Trophoblast cell (in vitro differentiated cells and primary cell): ENCODE data around the gene MALRD1.
A peak's percentile ranks its signal among the peaks of the same experiment; 100 is the strongest.

Experiments used
- DNase-seq, 2 donors: peaks; one replicate each; pipeline ENCODE4 v3.0.0-alpha.2; 2016
- H2AFZ ChIP-seq: 2 replicates; pipeline ENCODE4 v1.6.1; 2013; ENCODE audit warnings: low read length, moderate library complexity, mild to moderate bottlenecking; ENCODE audit not compliant: insufficient read depth, poor library complexity
- H2AK5ac ChIP-seq: 2 replicates; pipeline ENCODE4 v1.6.1; 2013; ENCODE audit warnings: mild to moderate bottlenecking, low read length
- H2BK120ac ChIP-seq: 2 replicates; pipeline ENCODE4 v1.6.1; 2013; ENCODE audit warnings: low read length, mild to moderate bottlenecking, moderate library complexity; ENCODE audit not compliant: insufficient read depth, poor library complexity
- H2BK12ac ChIP-seq: 2 replicates; pipeline ENCODE4 v1.6.1; 2013; ENCODE audit warnings: mild to moderate bottlenecking, low read length, moderate library complexity
- H2BK5ac ChIP-seq: 2 replicates; pipeline ENCODE4 v1.6.1; 2013; ENCODE audit warnings: low read length, low read depth, moderate library complexity, mild to moderate bottlenecking; ENCODE audit not compliant: poor library complexity
- H3K14ac ChIP-seq: 2 replicates; pipeline ENCODE4 v1.6.1; 2013; ENCODE audit warnings: mild to moderate bottlenecking, low read length
- H3K18ac ChIP-seq: 2 replicates; pipeline ENCODE4 v1.6.1; 2013; ENCODE audit warnings: mild to moderate bottlenecking, low read length
- H3K23ac ChIP-seq: 2 replicates; pipeline ENCODE4 v1.6.1; 2013; ENCODE audit warnings: low read length
- H3K27ac ChIP-seq: 2 replicates; pipeline ENCODE4 v1.5.1; 2013; ENCODE audit warnings: low read depth, mild to moderate bottlenecking, inconsistent platforms, low read length, moderate library complexity
- H3K27me3 ChIP-seq: 2 replicates; pipeline ENCODE4 v1.6.1; 2013; ENCODE audit warnings: inconsistent platforms, mild to moderate bottlenecking, low read length, moderate library complexity; ENCODE audit not compliant: insufficient read depth
- H3K36me3 ChIP-seq, 2 experiments: 1 replicate in 1 of 2; 2 replicates in 1 of 2; pipeline ENCODE4 v1.6.1; 2013; ENCODE audit warnings: low read length in 2 of 2, mild to moderate bottlenecking in 2 of 2, moderate library complexity in 1 of 2; ENCODE audit not compliant: insufficient read depth in 2 of 2, control insufficient read depth in 1 of 2
- H3K4ac ChIP-seq: 2 replicates; pipeline ENCODE4 v1.6.1; 2013; ENCODE audit warnings: low read depth, mild to moderate bottlenecking, low read length, moderate library complexity
- H3K4me1 ChIP-seq, 2 experiments: 1 replicate in 1 of 2; 2 replicates in 1 of 2; pipeline ENCODE4 v1.6.1; 2013; ENCODE audit warnings: low read length in 2 of 2, mild to moderate bottlenecking in 2 of 2, moderate library complexity in 1 of 2; ENCODE audit not compliant: insufficient read depth in 2 of 2, control insufficient read depth in 1 of 2
- H3K4me2 ChIP-seq: 2 replicates; pipeline ENCODE4 v1.6.1; 2013; ENCODE audit warnings: inconsistent platforms, mild to moderate bottlenecking, low read length, moderate library complexity
- H3K4me3 ChIP-seq: 2 replicates; pipeline ENCODE4 v1.5.1; 2013; ENCODE audit warnings: mild to moderate bottlenecking, low read depth, low read length, inconsistent platforms
- H3K79me1 ChIP-seq: one replicate; pipeline ENCODE4 v1.6.1; 2013; ENCODE audit warnings: low read length
- H3K79me2 ChIP-seq: 2 replicates; pipeline ENCODE4 v1.6.1; 2013; ENCODE audit warnings: low read length, mild to moderate bottlenecking; ENCODE audit not compliant: control insufficient read depth, insufficient read depth, poor library complexity
- H3K9ac ChIP-seq: 2 replicates; pipeline ENCODE4 v1.6.1; 2013; ENCODE audit warnings: mild to moderate bottlenecking, low read length
- H3K9me3 ChIP-seq: 2 replicates; pipeline ENCODE4 v1.6.1; 2013; ENCODE audit warnings: low read depth, mild to moderate bottlenecking, control low read depth, inconsistent platforms, low read length; ENCODE audit not compliant: insufficient read depth
- H4K12ac ChIP-seq: 2 replicates; pipeline ENCODE4 v1.6.1; 2013; ENCODE audit warnings: low read depth, mild to moderate bottlenecking, low read length, moderate library complexity
- H4K8ac ChIP-seq: 2 replicates; pipeline ENCODE4 v1.6.1; 2013; ENCODE audit warnings: low read depth, mild to moderate bottlenecking, low read length, moderate library complexity
- H4K91ac ChIP-seq: one replicate; pipeline ENCODE4 v1.6.1; 2013; ENCODE audit warnings: low read depth, mild to moderate bottlenecking, low read length, moderate library complexity
- WGBS: extraction: QIAGEN DNeasy Blood & Tissue Kit; methylation state at CpG from one replicate; pipeline ENCODE4 v1.1.7; 2013; ENCODE audit warnings: missing lambda C conversion rate; ENCODE audit not compliant: insufficient read length, insufficient coverage; ENCODE audit errors: extremely low coverage; 5-methylcytosine and 5-hydroxymethylcytosine counted together

The MALRD1 gene

GRCh38 chr10:19493917-19494316 is 445.3 kb downstream of the MALRD1 start:
- no CpG with 5 or more reads among the region's 3 CpGs for WGBS
- H2BK5ac ChIP-seq: no peak overlapping the region
- no peak overlapping the region for H4K8ac ChIP-seq
- H3K23ac ChIP-seq: no peak overlapping the region
- DNase-seq: no peak
- no peak overlapping the region for H3K14ac ChIP-seq
- no peak overlapping the region for H2BK120ac ChIP-seq
- no peak overlapping the region for H3K9ac ChIP-seq
- H2BK12ac ChIP-seq: no peak overlapping the region
- H3K9me3 ChIP-seq: no peaks in the 10 kb centered on the region
- no peak overlapping the region for H4K91ac ChIP-seq
- H3K79me2 ChIP-seq: no peaks in the 10 kb centered on the region
- no peak overlapping the region for H3K4ac ChIP-seq
- H2AFZ ChIP-seq: no peak overlapping the region
- no peaks in the 10 kb centered on the region for H3K79me1 ChIP-seq
- H3K36me3 ChIP-seq: no peaks in the 10 kb centered on the region
- H3K4me1 ChIP-seq: no peaks in the 10 kb centered on the region
- H3K4me3 ChIP-seq: no peak overlapping the region
- no peak overlapping the region for H4K12ac ChIP-seq
- H3K27ac ChIP-seq: no peak overlapping the region
- no peaks in the 10 kb centered on the region for H3K27me3 ChIP-seq
- no peak overlapping the region for H3K18ac ChIP-seq
- H3K4me2 ChIP-seq: no peak overlapping the region
- H2AK5ac ChIP-seq: no peak overlapping the region

- H3K14ac ChIP-seq: no peak overlapping the region
- no peaks in the 10 kb centered on the region for H3K79me1 ChIP-seq
- H3K23ac ChIP-seq: no peak overlapping the region
- no CpG with 5 or more reads among the region's 4 CpGs for WGBS
- H3K4me3 ChIP-seq: no peak overlapping the region
- no peak overlapping the region for H2AFZ ChIP-seq
- H4K12ac ChIP-seq: no peak overlapping the region
- H3K27me3 ChIP-seq: no peaks in the 10 kb centered on the region
- H3K36me3 ChIP-seq: no peaks in the 10 kb centered on the region
- no peak overlapping the region for H2BK5ac ChIP-seq
- H2BK12ac ChIP-seq: no peak overlapping the region
- no peak overlapping the region for H3K27ac ChIP-seq
- H3K9me3 ChIP-seq: no peaks in the 10 kb centered on the region
- H4K8ac ChIP-seq: no peak overlapping the region
- no peak overlapping the region for H3K18ac ChIP-seq
- H2BK120ac ChIP-seq: no peak overlapping the region
- H4K91ac ChIP-seq: no peak overlapping the region
- H3K4ac ChIP-seq: no peak overlapping the region
- H3K79me2 ChIP-seq: no peaks in the 10 kb centered on the region
- H2AK5ac ChIP-seq: no peak overlapping the region
- no peak overlapping the region for H3K4me2 ChIP-seq
- H3K4me1 ChIP-seq: peaks cover 0 to 4% of the 10 kb centered on the region in 2 experiments
- H3K9ac ChIP-seq: no peak overlapping the region
- DNase-seq: no peak
Observed at GRCh38 chr10:19497026-19497425, 448.4 kb downstream of the MALRD1 start.

GRCh38 chr10:19498393-19499290 is 450.0 kb downstream of the MALRD1 start:
- Histone ChIP-seq H3K9ac (no peak overlapping the region), H4K8ac (no peak overlapping the region), H3K4me3 (no peak overlapping the region), H3K27me3 (no peaks in the 10 kb centered on the region), H3K4me1 (peaks cover 0 to 4% of the 10 kb centered on the region in 2 experiments), H3K14ac (no peak overlapping the region), H2BK120ac (no peak overlapping the region), H2BK12ac (no peak overlapping the region), H4K12ac (no peak overlapping the region), H3K4ac (no peak overlapping the region), H3K27ac (no peak overlapping the region), H3K23ac (no peak overlapping the region), H2AFZ (no peak overlapping the region), H2AK5ac (no peak overlapping the region), H3K79me1 (no peaks in the 10 kb centered on the region), H4K91ac (no peak overlapping the region), H3K36me3 (no peaks in the 10 kb centered on the region), H3K9me3 (no peaks in the 10 kb centered on the region), H2BK5ac (no peak overlapping the region), H3K18ac (no peak overlapping the region), H3K4me2 (no peak overlapping the region), H3K79me2 (no peaks in the 10 kb centered on the region)
- no CpG with 5 or more reads among the region's 1 CpG for WGBS
- DNase-seq: peak in 1 of 2 donors; percentile 8

- Histone ChIP-seq H2AFZ (no peak overlapping the region), H3K79me2 (no peaks in the 10 kb centered on the region), H3K4ac (no peak overlapping the region), H4K12ac (no peak overlapping the region), H3K4me1 (peaks cover 0 to 4% of the 10 kb centered on the region in 2 experiments), H4K91ac (no peak overlapping the region), H3K9ac (no peak overlapping the region), H3K9me3 (no peaks in the 10 kb centered on the region), H4K8ac (no peak overlapping the region), H3K4me2 (no peak overlapping the region), H2AK5ac (no peak overlapping the region), H3K23ac (no peak overlapping the region), H3K14ac (no peak overlapping the region), H2BK12ac (no peak overlapping the region), H3K27ac (no peak overlapping the region), H3K4me3 (no peak overlapping the region), H3K79me1 (no peaks in the 10 kb centered on the region), H3K27me3 (no peaks in the 10 kb centered on the region), H2BK5ac (no peak overlapping the region), H3K18ac (no peak overlapping the region), H3K36me3 (no peaks in the 10 kb centered on the region), H2BK120ac (no peak overlapping the region)
- no peak for DNase-seq
- no CpG with 5 or more reads among the region's 1 CpG for WGBS
Observed at GRCh38 chr10:19499291-19499770, 450.7 kb downstream of the MALRD1 start.
